ENCODE results near the gene AQP12A.

DNA sequence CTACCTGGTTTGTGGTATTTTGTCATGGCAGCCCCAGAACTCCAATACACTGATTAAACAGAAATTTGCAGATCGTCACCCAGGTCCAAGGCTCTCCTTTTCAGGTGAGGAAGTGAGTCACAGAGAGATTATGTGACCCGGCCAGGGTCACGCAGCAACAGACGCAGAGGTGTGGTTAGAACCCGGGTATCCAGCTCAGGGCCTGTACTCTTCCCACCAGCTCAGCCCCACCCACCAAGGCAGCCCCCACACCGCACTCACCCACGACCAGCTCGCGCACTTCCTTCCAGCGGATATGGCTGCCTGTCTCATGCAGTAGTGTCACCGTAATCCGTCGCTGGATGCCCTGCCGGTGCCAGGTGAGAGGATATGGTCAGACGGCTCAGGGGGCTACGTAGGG lies 48.1 kb downstream of the AQP12A start:
- TF ChIP-seq CTCF (IDR thresholded peaks at IDR 0.05; ENCODE audit: borderline replicate concordance, extremely low read depth, low read length, poor library complexity, severe bottlenecking), result no peak
- TF ChIP-seq EZH2 (IDR thresholded peaks at IDR 0.05; ENCODE audit: borderline replicate concordance, low read depth, low read length, severe bottlenecking), result no peak
